NCI-H524 (cell line): ENCODE data around the gene BCL11B.
A peak's percentile ranks its signal among the peaks of the same experiment; 100 is the strongest.

Source experiments
- DNase-seq, 2 experiments: peaks; one replicate each; lab custom pipeline; 2025; lab: John Stamatoyannopoulos, UW

The BCL11B gene

GRCh38 chr14:99137001-99137700 is 134.8 kb downstream of the BCL11B start:
- peak; percentile 83 to 95 for DNase-seq

- no peak for DNase-seq
Measured at GRCh38 chr14:99136401-99136800, 135.6 kb downstream of the BCL11B start.

- no peak for DNase-seq
Measured at GRCh38 chr14:99136047-99136400, 136.0 kb downstream of the BCL11B start.

- DNase-seq = no peak
Measured at GRCh38 chr14:99134516-99135046, 137.4 kb downstream of the BCL11B start.

DNA sequence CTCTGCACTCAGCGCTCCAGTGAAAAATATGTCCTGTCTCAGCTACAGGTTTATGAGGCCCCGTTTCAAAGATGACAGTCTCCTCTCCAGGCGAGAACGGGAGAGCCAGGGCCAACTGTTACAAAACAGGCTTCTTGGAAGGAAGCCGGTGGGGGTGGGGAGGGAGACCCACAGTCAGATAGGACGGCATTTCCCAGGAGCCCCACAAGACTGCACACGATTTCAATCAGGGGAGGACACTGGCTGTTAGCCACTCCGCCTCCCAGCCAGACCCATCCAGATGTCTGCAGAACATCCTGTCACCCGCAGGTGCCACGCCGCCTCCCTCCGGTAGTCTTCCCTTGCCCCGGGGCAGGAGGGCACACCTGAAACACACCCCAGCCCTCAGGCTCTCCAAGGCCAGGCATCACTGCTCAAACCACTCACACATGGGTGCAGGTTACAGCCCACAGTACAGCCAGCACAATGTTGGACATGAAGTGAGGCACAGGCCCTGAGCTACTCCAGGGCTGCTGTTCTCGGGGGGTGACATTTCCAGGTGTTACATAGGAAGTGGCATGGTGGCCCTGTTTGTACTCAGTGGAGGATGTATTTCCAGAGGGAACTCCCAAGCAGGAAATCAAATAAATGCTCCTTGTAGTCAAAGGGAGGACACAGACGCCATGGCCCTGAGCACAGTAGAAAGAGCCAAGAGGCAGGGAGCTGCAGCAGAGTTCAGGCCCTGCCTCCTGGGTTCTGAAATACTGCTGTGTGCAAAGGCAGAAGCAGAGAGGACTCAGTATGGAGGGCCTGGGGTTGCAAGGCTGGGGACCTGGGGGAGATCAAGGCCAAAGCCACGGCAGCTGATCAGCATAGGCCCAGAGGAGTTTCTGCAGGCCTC is 138.1 kb downstream of the BCL11B start:
- DNase-seq = no peak

GRCh38 chr14:99132821-99133635 is 139.0 kb downstream of the BCL11B start:
- no peak for DNase-seq

- no peak for DNase-seq
Measured at GRCh38 chr14:99131632-99132271, 140.2 kb downstream of the BCL11B start.

GRCh38 chr14:99129998-99130397 is 142.0 kb downstream of the BCL11B start:
- DNase-seq = no peak

GRCh38 chr14:99129211-99129696 is 142.7 kb downstream of the BCL11B start:
- DNase-seq = no peak

- DNase-seq = no peak
Measured at GRCh38 chr14:99128185-99128584, 143.8 kb downstream of the BCL11B start.

GRCh38 chr14:99127651-99128167 is 144.3 kb downstream of the BCL11B start:
- DNase-seq = no peak

GRCh38 chr14:99125616-99126431 is 146.2 kb downstream of the BCL11B start:
- no peak for DNase-seq

DNA sequence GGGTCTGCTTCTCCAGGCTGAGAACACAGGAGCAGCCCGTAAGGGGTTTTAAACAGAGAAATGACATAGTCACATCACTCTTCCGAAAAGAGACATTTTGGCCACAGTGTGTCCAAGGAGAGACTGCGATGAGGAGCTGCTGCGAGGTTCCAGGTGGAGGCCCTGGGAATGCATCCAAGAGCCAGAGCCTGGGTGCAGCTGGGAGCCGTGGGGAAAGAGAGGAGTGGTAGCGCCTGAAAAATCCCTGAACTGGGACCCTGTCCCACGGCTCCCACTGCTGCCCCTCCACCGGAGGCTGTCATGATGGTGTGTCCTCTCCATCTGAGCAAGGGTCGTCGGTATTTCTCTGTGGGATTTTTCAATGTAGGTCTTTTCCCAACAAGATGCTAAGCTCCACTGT is 146.9 kb downstream of the BCL11B start:
- no peak for DNase-seq

- no peak for DNase-seq
Measured at GRCh38 chr14:99124482-99125105, 147.4 kb downstream of the BCL11B start.

GRCh38 chr14:99123208-99123870 is 148.7 kb downstream of the BCL11B start:
- DNase-seq = no peak

GRCh38 chr14:99122521-99123125 is 149.4 kb downstream of the BCL11B start:
- DNase-seq = no peak

DNA sequence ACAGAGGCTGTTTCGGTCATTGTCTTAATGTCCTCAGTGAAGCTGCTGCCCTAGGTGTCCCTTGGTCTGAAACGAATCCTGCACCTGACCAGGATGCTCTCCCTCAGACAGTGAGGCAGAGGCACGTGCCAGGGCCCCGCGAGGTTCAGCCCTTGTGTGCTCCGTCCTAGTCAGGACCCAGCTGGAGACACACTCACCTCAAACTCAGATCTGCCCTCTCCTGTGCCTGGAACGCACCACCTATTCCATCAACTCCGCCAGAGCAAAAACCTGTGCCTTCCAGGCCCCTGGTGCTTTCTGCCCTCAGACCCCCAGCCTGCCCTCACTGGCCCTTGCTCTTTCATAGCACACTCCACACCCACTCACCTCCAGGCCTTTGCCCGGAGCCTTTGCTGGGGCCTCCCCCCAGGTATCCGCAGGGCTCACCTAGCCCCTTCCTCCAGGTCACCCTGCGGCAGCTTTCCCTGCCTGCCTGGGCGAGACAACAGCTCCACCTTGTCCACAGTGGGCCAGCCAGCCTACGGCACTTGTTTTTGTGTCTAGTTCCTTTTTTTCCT is 150.6 kb downstream of the BCL11B start:
- no peak for DNase-seq

GRCh38 chr14:99120526-99121318 is 151.3 kb downstream of the BCL11B start:
- peak; percentile 73 to 78 for DNase-seq
